K562 (cell line): Measurements from ENCODE around the gene BCAS4. TPM values are rescaled to one million over a fixed set of nuclear protein-coding genes. Genes with fewer than 3 reads are reported as not detected.
"Not testable (repeated sequence)": the region's sequence is repeated elsewhere in the genome, so short reads cannot be mapped to it uniquely, and the experiment has no call there.

ENCODE experiments used
- ATAC-seq: fragments of 200-7000 bp; cut with Tn5 transposase; 3 replicates; pipeline ENCODE4 v1.9.1; 2020; ENCODE audit warnings: moderate library complexity
- BruUV-seq: library from RNA; stranded (reverse); fragments of 400-500 nt; replicated peaks from 2 replicates; lab custom pipeline; 2021; lab: Mats Ljungman, UMichigan
- CTCF ChIA-PET: fragments of 300-600 bp; formaldehyde crosslinking; extraction: SDS; loops from one replicate; lab custom pipeline; 2021; ENCODE audit warnings: low intra/inter-chr PET ratio; lab: Yijun Ruan, JAX
- POLR2A ChIA-PET: fragments of 300-600, 350-650 bp; sonication (Branson Sonifier 250); formaldehyde crosslinking; extraction: SDS; loops from one replicate; lab custom pipeline; 2021; ENCODE audit warnings: antibody characterized with exemption, inconsistent platforms; lab: Yijun Ruan, JAX
- DNase-seq, 4 experiments: peaks; one replicate each; pipeline versions ENCODE4 v3.0.0 to v3.0.0-alpha.2; 2011 to 2018; ENCODE audit warnings: low spot score in 3 of 4, mixed read lengths in 3 of 4; ENCODE audit errors: extremely low read depth in 1 of 4
- FAIRE-seq: peaks from 2 replicates; lab custom pipeline; 2011; peaks lifted over from hg19 to GRCh38; lab: Jason Lieb, UNC
- H2AFZ ChIP-seq: 2 replicates; pipeline ENCODE4 v1.6.0; 2011; ENCODE audit warnings: low read depth, low read length, control low read depth, inconsistent platforms
- H3K27ac ChIP-seq: fragments of 200-600 bp; 3 replicates; pipeline ENCODE4 v1.8.0; 2011; ENCODE audit warnings: low read depth, mild to moderate bottlenecking, control low read depth, inconsistent platforms, low read length, moderate library complexity, mixed read lengths; ENCODE audit errors: extremely low read depth
- H3K27me3 ChIP-seq, 2 experiments: fragments of 300-600 bp in 1 of 2; 2 replicates in 1 of 2; 3 replicates in 1 of 2; pipeline versions ENCODE4 v1.6.0 to v1.8.0; 2011; ENCODE audit warnings: inconsistent platforms in 2 of 2, low read length in 2 of 2, mild to moderate bottlenecking in 1 of 2, mixed read lengths in 1 of 2, moderate library complexity in 1 of 2; ENCODE audit not compliant: control insufficient read depth in 2 of 2, insufficient read depth in 2 of 2
- H3K36me3 ChIP-seq: fragments of 300-600 bp; 3 replicates; pipeline ENCODE4 v1.8.0; 2011; ENCODE audit warnings: mild to moderate bottlenecking, low read length, inconsistent platforms; ENCODE audit not compliant: control insufficient read depth, insufficient read depth
- H3K4me1 ChIP-seq, 2 experiments: fragments of 200-600 bp in 1 of 2; replicated peaks in 1 of 2; 2 replicates in 1 of 2; 3 replicates in 1 of 2; pipeline versions ENCODE4 v1.5.1 to v1.8.0; 2011; ENCODE audit warnings: inconsistent platforms in 2 of 2, low read length in 2 of 2, mild to moderate bottlenecking in 1 of 2, mixed read lengths in 1 of 2, moderate library complexity in 1 of 2; ENCODE audit not compliant: control insufficient read depth in 2 of 2, insufficient read depth in 2 of 2
- H3K4me2 ChIP-seq: 2 replicates; pipeline ENCODE4 v1.6.1; 2011; ENCODE audit warnings: low read length, control low read depth, inconsistent platforms, mixed read lengths; ENCODE audit not compliant: insufficient read depth
- H3K4me3 ChIP-seq: fragments of 200-600 bp; sonication (generic), shearing (Covaris generic); 2 replicates; pipeline ENCODE4 v1.5.1; 2016; ENCODE audit warnings: control low read depth, inconsistent platforms
- H3K79me2 ChIP-seq: fragments of 200-600 bp; 3 replicates; pipeline ENCODE4 v1.8.0; 2011; ENCODE audit warnings: low read length, inconsistent platforms; ENCODE audit not compliant: control insufficient read depth, insufficient read depth
- H3K9ac ChIP-seq, 2 experiments: 2 replicates each; pipeline versions ENCODE4 v1.6.0 to v1.6.1; 2011; ENCODE audit warnings: low read depth in 2 of 2, low read length in 2 of 2, control low read depth in 1 of 2, inconsistent platforms in 1 of 2, mild to moderate bottlenecking in 1 of 2, mixed read lengths in 1 of 2; ENCODE audit not compliant: insufficient read depth in 1 of 2
- H3K9me1 ChIP-seq: one replicate; pipeline ENCODE4 v1.6.0; 2011; ENCODE audit warnings: inconsistent platforms, mild to moderate bottlenecking, low read length, moderate library complexity; ENCODE audit not compliant: control insufficient read depth, insufficient read depth
- H3K9me3 ChIP-seq: replicated peaks from 2 replicates; pipeline ENCODE4 v1.5.1; 2011; ENCODE audit warnings: low read depth, low read length, inconsistent platforms; ENCODE audit not compliant: control insufficient read depth, insufficient read depth
- H4K20me1 ChIP-seq: replicated peaks from 2 replicates; pipeline ENCODE4 v1.6.1; 2011; ENCODE audit warnings: low read length, inconsistent platforms, mixed read lengths; ENCODE audit not compliant: control insufficient read depth, insufficient read depth
- ATF3 ChIP-seq, 2 experiments: fragments of 450-650 bp in 1 of 2; sonication (generic) in 1 of 2; formaldehyde crosslinking in 1 of 2; IDR thresholded peaks in 1 of 2; conservative IDR thresholded peaks in 1 of 2; 2 replicates each; pipeline versions ENCODE4 v1.6.1 to v1.8.1; 2016 to 2023; ENCODE audit warnings: mild to moderate bottlenecking in 2 of 2, moderate library complexity in 2 of 2, inconsistent platforms in 1 of 2, missing genetic modification reagents in 1 of 2
- BCLAF1 ChIP-seq, 2 experiments: fragments of 450-650 bp in 1 of 2; IDR thresholded peaks; 2 replicates each; pipeline ENCODE4 v1.6.1; 2011 to 2017; ENCODE audit warnings: low read depth in 2 of 2, antibody characterized with exemption in 1 of 2, borderline replicate concordance in 1 of 2, low read length in 1 of 2, mild to moderate bottlenecking in 1 of 2, mixed read lengths in 1 of 2; ENCODE audit not compliant: control insufficient read depth in 1 of 2
- ZBTB11 ChIP-seq, 3 experiments: fragments of 200-800 bp in 1 of 3; fragments of 250-450 bp in 1 of 3; fragments of 450-650 bp in 1 of 3; sonication (Bioruptor Pico) in 1 of 3; sonication (Bioruptor generic) in 1 of 3; formaldehyde crosslinking in 1 of 3; IDR thresholded peaks; 2 replicates each; pipeline versions ENCODE4 v1.6.1 to v1.8.0; 2016 to 2022; ENCODE audit warnings: mild to moderate bottlenecking in 2 of 3, missing genetic modification characterization in 2 of 3, missing compliant biosample characterization in 1 of 3, moderate library complexity in 1 of 3
- WGBS: fragments of 100-300 bp; shearing (Covaris generic); methylation state at CpG from one replicate; pipeline ENCODE4 v1.1.6; 2016; ENCODE audit warnings: low coverage, mixed read lengths; ENCODE audit not compliant: insufficient coverage; ENCODE audit errors: missing lambda C conversion rate; 5-methylcytosine and 5-hydroxymethylcytosine counted together
- in situ Hi-C: fragments of 300-500 bp; cut with MboI; formaldehyde crosslinking; loops from 4 replicates; pipeline ENCODE4 v1.15.0; 2018; ENCODE audit warnings: inconsistent platforms, mixed read lengths
- intact Hi-C: fragments of 100-400 bp; cut with micrococcal nuclease; formaldehyde crosslinking; loops from 2 replicates; pipeline ENCODE4 v1.14.2; 2022
- polyA plus RNA-seq, 8 experiments: library from polyadenylated mRNA; depleted of rRNA in 4 of 8; stranded (reverse) in 5 of 8; unstranded in 3 of 8; fragments of >200 nt; fragmentation: Nextera tagmentation in 2 of 8; fragmentation: Illumina TruSeq in 1 of 8; extraction: Ambion mirVana in 2 of 8; extraction: Trizol in 1 of 8; gene quantifications; 2 replicates each; pipeline versions ENCODE4 v1.2.1 to v1.2.3, GENCODE V29; 2011 to 2014; ENCODE audit warnings: inconsistent platforms in 1 of 8, missing spikeins in 1 of 8
- total RNA-seq, 7 experiments: library from RNA; depleted of rRNA in 6 of 7; stranded (reverse); fragments of >200 nt in 6 of 7; fragmentation: Illumina TruSeq in 2 of 7; extraction: Trizol in 2 of 7; gene quantifications; 2 replicates each; pipeline versions ENCODE4 v1.2.1 to v1.2.3, GENCODE V29; 2011 to 2021; ENCODE audit warnings: low replicate concordance in 1 of 7

Gene BCAS4
- total and polyA plus RNA-seq, 9 of the 15 experiments (the other 6 are each of a cell fraction or from before 2014, with no cell fraction given): 0.15 to 2.3 (median 0.47) TPM

GRCh38 chr20:50763550-50764458, 31.1 kb upstream of the BCAS4 start:
- TF ChIP-seq ATF3 (IDR thresholded peaks at IDR 0.05) (peak; percentile 18; the same call in 1 of the 2 replicates), BCLAF1 (IDR thresholded peaks at IDR 0.05; ENCODE audit: borderline replicate concordance in 1 of 2, control insufficient read depth in 1 of 2, low read depth in 2 of 2, low read length in 1 of 2) (peak in 1 of 2 experiments; percentile 45; a peak in 1 of 4 replicates), ZBTB11 (CRISPR knock-in tag; IDR thresholded peaks at IDR 0.05) (peak in 1 of 3 experiments; percentile 82; a peak in 2 of 6 replicates)
- not testable (repeated sequence) for TF ChIP-seq ATF3 (CRISPR knock-in tag; conservative IDR thresholded peaks at IDR 0.05)
- TF ChIP-seq, all 486 proteins: peak for 3; not testable (repeated sequence) for 483
- CTCF ChIA-PET, H3K27ac ChIP-seq, H4K20me1 ChIP-seq, H3K9me3 ChIP-seq, intact Hi-C loops, ATAC-seq, in situ Hi-C loops, FAIRE-seq, H3K9me1 ChIP-seq, DNase-seq, BruUV-seq, H3K9ac ChIP-seq, H3K4me3 ChIP-seq, H3K36me3 ChIP-seq, H3K79me2 ChIP-seq, H3K4me2 ChIP-seq, H3K27me3 ChIP-seq: not testable (repeated sequence)
- Histone ChIP-seq H2AFZ (peak overlapping the region; percentile 57; the same call in 1 of the 2 replicates), H3K4me1 (peaks cover 30 to 36% of the 10 kb centered on the region in 2 experiments)
- WGBS: 75% methylated on average over 20 of the region's 20 CpGs
- POLR2A ChIA-PET: interaction anchor here (1.0 kb wide), 1 partner anchor 11 kb away, joined by 3 read pairs; no protein-coding TSS in a partner anchor
